Sigmoid colon (tissue), 4 donors: ENCODE measurements around the gene PROSER2.

Experiments
- CTCF ChIP-seq, 4 experiments: fragments of 450-650 bp in 3 of 4; fragments of 200-600 bp in 1 of 4; IDR thresholded peaks; one replicate each; pipeline ENCODE4 v1.5.1; 2016 to 2019; ENCODE audit warnings: antibody characterized with exemption in 4 of 4, mild to moderate bottlenecking in 3 of 4, moderate library complexity in 2 of 4
- POLR2A ChIP-seq, 2 donors: fragments of 450-650 bp; IDR thresholded peaks; one replicate each; pipeline ENCODE4 v1.6.1; 2016; ENCODE audit warnings: antibody characterized with exemption in 2 of 2, mild to moderate bottlenecking in 2 of 2, moderate library complexity in 2 of 2
- POLR2AphosphoS5 ChIP-seq, 4 donors: sonication (generic); formaldehyde crosslinking; IDR thresholded peaks; one replicate each; pipeline ENCODE4 v1.6.1; 2017; ENCODE audit warnings: antibody characterized with exemption in 4 of 4

GRCh38 chr10:11842411-11842810 lies 19.3 kb downstream of the PROSER2 start:
- TF ChIP-seq CTCF (IDR thresholded peaks at IDR 0.05) (no peak), POLR2AphosphoS5 (IDR thresholded peaks at IDR 0.05) (no peak), POLR2A (IDR thresholded peaks at IDR 0.05) (no peak)
